ENCODE data around the gene GCFC2.

DNA sequence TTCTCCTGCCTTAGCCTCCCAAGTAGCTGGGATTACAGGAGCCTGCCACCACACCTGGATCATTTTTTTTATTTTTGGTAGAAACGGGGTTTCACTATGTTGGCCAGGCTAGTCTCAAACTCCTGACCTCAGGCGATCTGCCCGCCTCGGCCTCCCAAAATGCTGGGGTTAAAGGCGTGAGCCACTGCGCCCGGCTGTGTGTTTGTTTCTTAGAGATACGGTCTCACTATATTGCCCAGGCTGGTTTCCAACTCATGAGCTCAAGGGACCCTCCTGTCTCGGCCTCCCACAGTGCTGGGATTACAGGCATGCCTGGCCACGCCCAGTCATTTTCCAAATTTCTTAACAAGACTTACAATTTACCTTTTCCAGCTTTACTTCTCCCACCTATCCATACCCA, 65.1 kb downstream of the GCFC2 start:
- TF ChIP-seq EZH2phosphoT487 (IDR thresholded peaks at IDR 0.05; ENCODE audit: insufficient read depth, low read depth), result no peak
- TF ChIP-seq EZH2 (IDR thresholded peaks at IDR 0.05; ENCODE audit: insufficient read depth, poor library complexity, severe bottlenecking), result no peak
